B cell (primary cell): ENCODE measurements around the gene QRSL1. TPM values are rescaled to one million over a fixed set of nuclear protein-coding genes. Genes with fewer than 3 reads are reported as not detected.
A peak's percentile ranks its signal among the peaks of the same experiment; 100 is the strongest.

ENCODE experiments used
- ATAC-seq: fragments of 200-7000 bp; cut with Tn5 transposase; one replicate; pipeline ENCODE4 v1.10.0; 2021; ENCODE audit warnings: low read depth, mild to moderate bottlenecking, moderate number of reproducible peaks, moderate library complexity
- CTCF ChIA-PET: fragments of 350-600 bp; sonication (Branson Sonifier 250); formaldehyde crosslinking; loops from one replicate; lab custom pipeline; 2021; ENCODE audit warnings: antibody characterized with exemption, inconsistent platforms; lab: Charles Lee
- POLR2A ChIA-PET: fragments of 350-600 bp; sonication (Branson Sonifier 250); formaldehyde crosslinking; loops from one replicate; lab custom pipeline; 2021; ENCODE audit warnings: antibody characterized with exemption; lab: Charles Lee
- DNase-seq: peaks from one replicate; pipeline ENCODE4 v3.0.0; 2013
- H2AFZ ChIP-seq: 2 replicates; pipeline ENCODE4 v1.6.1; 2012; ENCODE audit warnings: mild to moderate bottlenecking, low read depth, low read length; ENCODE audit not compliant: insufficient read depth, poor library complexity, severe bottlenecking
- H3K27ac ChIP-seq, 2 donors: 1 replicate in 1 of 2; 2 replicates in 1 of 2; pipeline ENCODE4 v1.5.1; 2012 to 2013; ENCODE audit warnings: low read length in 2 of 2, mild to moderate bottlenecking in 2 of 2, moderate library complexity in 1 of 2
- H3K27me3 ChIP-seq, 4 experiments: fragments of 200-600 bp in 1 of 4; sonication (generic) in 1 of 4; replicated peaks in 1 of 4; 1 replicate in 2 of 4; 2 replicates in 2 of 4; pipeline versions ENCODE4 v1.6.1 to v1.7.0; 2013 to 2016; ENCODE audit warnings: low read length in 3 of 4, mild to moderate bottlenecking in 2 of 4, mixed read lengths in 1 of 4, moderate library complexity in 1 of 4; ENCODE audit not compliant: insufficient read depth in 4 of 4, control insufficient read depth in 3 of 4; ENCODE audit errors: control extremely low read depth in 1 of 4
- H3K36me3 ChIP-seq, 2 experiments: replicated peaks in 1 of 2; 1 replicate in 1 of 2; 2 replicates in 1 of 2; pipeline versions ENCODE4 v1.6.1 to v1.7.1; 2013; ENCODE audit warnings: low read length in 1 of 2; ENCODE audit not compliant: insufficient read depth in 2 of 2, control insufficient read depth in 1 of 2; ENCODE audit errors: control extremely low read depth in 1 of 2, extremely low read depth in 1 of 2
- H3K4me1 ChIP-seq, 2 donors: fragments of 200-600 bp in 1 of 2; sonication (generic) in 1 of 2; 1 replicate in 1 of 2; 2 replicates in 1 of 2; pipeline versions ENCODE4 v1.5.1 to v1.6.1; 2013 to 2017; ENCODE audit warnings: low read length in 2 of 2; ENCODE audit not compliant: control insufficient read depth in 2 of 2, insufficient read depth in 2 of 2
- H3K4me2 ChIP-seq: replicated peaks from 2 replicates; pipeline ENCODE3; 2012; ENCODE audit warnings: mild to moderate bottlenecking, low read depth, low read length; ENCODE audit not compliant: poor library complexity, severe bottlenecking
- H3K4me3 ChIP-seq, 5 experiments: fragments of 200-600 bp in 1 of 5; sonication (generic) in 1 of 5; 1 replicate in 3 of 5; 2 replicates in 2 of 5; pipeline versions ENCODE4 v1.5.1 to v1.7.0; 2011 to 2016; ENCODE audit warnings: low read length in 4 of 5, mild to moderate bottlenecking in 4 of 5, low read depth in 2 of 5, control low read depth in 1 of 5, moderate library complexity in 1 of 5; ENCODE audit not compliant: insufficient read depth in 1 of 5; ENCODE audit errors: control extremely low read depth in 1 of 5, extremely low read depth in 1 of 5
- H3K79me2 ChIP-seq: fragments of 200-600 bp; sonication (generic); one replicate; pipeline ENCODE4 v1.6.0; 2016; ENCODE audit warnings: low read length; ENCODE audit not compliant: control insufficient read depth, insufficient read depth
- H3K9ac ChIP-seq: fragments of 200-600 bp; sonication (generic); 2 replicates; pipeline ENCODE4 v1.6.1; 2017; ENCODE audit warnings: mild to moderate bottlenecking, low read length, moderate library complexity
- H3K9me3 ChIP-seq, 3 donors: one replicate each; pipeline versions ENCODE4 v1.6.1 to v1.7.1; 2013; ENCODE audit warnings: low read length in 2 of 3; ENCODE audit not compliant: control insufficient read depth in 2 of 3, insufficient read depth in 1 of 3; ENCODE audit errors: control extremely low read depth in 1 of 3
- H4K20me1 ChIP-seq: 2 replicates; pipeline ENCODE4 v1.6.0; 2012; ENCODE audit warnings: mild to moderate bottlenecking, low read length; ENCODE audit not compliant: insufficient read depth, control insufficient read depth, poor library complexity, severe bottlenecking
- H3K27ac Mint-ChIP-seq: one replicate; pipeline ENCODE4 v1.8.0; 2021; ENCODE audit warnings: mixed read lengths
- H3K27me3 Mint-ChIP-seq: one replicate; pipeline ENCODE4 v1.8.0; 2021; ENCODE audit warnings: mixed read lengths
- H3K4me1 Mint-ChIP-seq: one replicate; pipeline ENCODE4 v1.8.0; 2021; ENCODE audit warnings: mixed read lengths
- H3K4me3 Mint-ChIP-seq: one replicate; pipeline ENCODE4 v1.8.0; 2021; ENCODE audit warnings: mixed read lengths
- H3K9me3 Mint-ChIP-seq: one replicate; pipeline ENCODE4 v1.8.0; 2022; ENCODE audit warnings: mixed read lengths; ENCODE audit not compliant: insufficient read depth
- CTCF ChIP-seq: fragments of 200-600 bp; IDR thresholded peaks from one replicate; pipeline ENCODE4 v1.8.0; 2022; ENCODE audit warnings: antibody characterized with exemption, mild to moderate bottlenecking
- EZH2 ChIP-seq: IDR thresholded peaks from 2 replicates; pipeline ENCODE4 v1.6.1; 2012; ENCODE audit warnings: borderline replicate concordance, low read depth, mild to moderate bottlenecking, moderate library complexity, low read length; ENCODE audit not compliant: insufficient read depth, poor library complexity, severe bottlenecking
- WGBS: methylation state at CpG from one replicate; pipeline ENCODE4 v1.1.5; 2013; ENCODE audit warnings: missing lambda C conversion rate; ENCODE audit not compliant: insufficient coverage; 5-methylcytosine and 5-hydroxymethylcytosine counted together
- intact Hi-C: fragments of 100-400 bp; cut with micrococcal nuclease; formaldehyde crosslinking; loops from one replicate; pipeline ENCODE4 v1.10.0; 2022
- polyA plus RNA-seq: library from polyadenylated mRNA; depleted of rRNA; stranded (reverse); fragments of >200 nt; gene quantifications from 2 replicates; pipeline ENCODE4 v1.2.3, GENCODE V29; 2012
- total RNA-seq, 2 donors: library from RNA; stranded (reverse); fragments of 120-200 nt in 1 of 2; gene quantifications; 1 replicate in 1 of 2; 2 replicates in 1 of 2; pipeline versions ENCODE4 v1.2.3 to v1.2.4, GENCODE V29; 2013 to 2022

QRSL1 gene
- total and polyA plus RNA-seq, 2 donors (not counting 1 experiment from before 2014, with no cell fraction given) = 36.9 to 38.5 TPM

GRCh38 chr6:106612671-106613416 lies 16.5 kb upstream of the QRSL1 start:
- Histone ChIP-seq H3K4me1 (peaks cover 45 to 54% of the 10 kb centered on the region in 2 donors), H3K9me3 (no peaks in the 10 kb centered on the region), H3K4me3 (no peak overlapping the region), H3K9ac (no peak overlapping the region), H4K20me1 (no peaks in the 10 kb centered on the region), H3K27me3 (no peaks in the 10 kb centered on the region), H3K4me2 (peak overlapping the region; percentile 16), H3K36me3 (peaks cover 1 to 8% of the 10 kb centered on the region in 2 experiments), H3K27ac (peak overlapping the region in 1 of 2 donors; percentile 53), H2AFZ (no peak overlapping the region), H3K79me2 (peaks cover 15% of the 10 kb centered on the region)
- Mint-ChIP-seq H3K27ac (peak overlapping the region; percentile 67), H3K27me3 (no peaks in the 10 kb centered on the region), H3K4me3 (no peak overlapping the region), H3K9me3 (no peaks in the 10 kb centered on the region), H3K4me1 (peaks cover 63% of the 10 kb centered on the region)
- DNase-seq (no peak), ATAC-seq (no peak)
- ChIA-PET POLR2A (no interaction called here), CTCF (interaction anchor here (0.8 to 9.1 kb wide), 7 partner anchors 10 to 367 kb away, joined by 3 to 229 read pairs (median 4); partner anchors contain the start of genes QRSL1 and RTN4IP1)
- intact Hi-C loops = no loop called here
- TF ChIP-seq EZH2 (no peak), CTCF (no peak)
- WGBS = 100% methylated on average over 1 of the region's 9 CpGs

- H2AFZ ChIP-seq = no peak overlapping the region
- WGBS = no CpG with 5 or more reads among the region's 1 CpG
- no peak overlapping the region for H3K4me3 Mint-ChIP-seq
- ChIA-PET CTCF (interaction anchor here (1.3 to 9.1 kb wide), 3 partner anchors 9 to 366 kb away, joined by 3 to 229 read pairs (median 75); no protein-coding TSS in a partner anchor), POLR2A (no interaction called here)
- no peak for TF ChIP-seq CTCF
- TF ChIP-seq EZH2 = no peak
- peak overlapping the region; percentile 16 for H3K4me2 ChIP-seq
- H3K4me1 Mint-ChIP-seq = peaks cover 63% of the 10 kb centered on the region
- H3K4me3 ChIP-seq = no peak overlapping the region
- ATAC-seq (no peak), DNase-seq (no peak)
- no peaks in the 10 kb centered on the region for H3K27me3 ChIP-seq
- peak overlapping the region; percentile 83 for H3K27ac Mint-ChIP-seq
- no peak overlapping the region for H3K9ac ChIP-seq
- H3K36me3 ChIP-seq = peaks cover 1 to 8% of the 10 kb centered on the region in 2 experiments
- H3K27ac ChIP-seq = peak overlapping the region in 1 of 2 donors; percentile 53
- H3K27me3 Mint-ChIP-seq = no peaks in the 10 kb centered on the region
- H3K9me3 ChIP-seq = no peaks in the 10 kb centered on the region
- H3K9me3 Mint-ChIP-seq = no peaks in the 10 kb centered on the region
- intact Hi-C loops = no loop called here
- no peaks in the 10 kb centered on the region for H4K20me1 ChIP-seq
- H3K4me1 ChIP-seq = peaks cover 41 to 47% of the 10 kb centered on the region in 2 donors
- H3K79me2 ChIP-seq = peaks cover 13% of the 10 kb centered on the region
Measured at GRCh38 chr6:106613590-106613989, 15.8 kb upstream of the QRSL1 start.
